NCI-H526 (cell line): ENCODE measurements around the gene BMP6.
"Not testable (repeated sequence)": the region's sequence is repeated elsewhere in the genome, so short reads cannot be mapped to it uniquely, and the experiment has no call there.

Experiments
- DNase-seq, 2 experiments: peaks; one replicate each; lab custom pipeline; 2025; lab: John Stamatoyannopoulos, UW

Gene BMP6

GRCh38 chr6:7887278-7887991 is 161.5 kb downstream of the BMP6 start:
- DNase-seq, result no peak

GRCh38 chr6:7888587-7889357 is 162.9 kb downstream of the BMP6 start:
- no peak for DNase-seq

- no peak for DNase-seq
Measured at GRCh38 chr6:7891078-7891872, 165.4 kb downstream of the BMP6 start.

GRCh38 chr6:7892367-7892766 is 166.5 kb downstream of the BMP6 start:
- DNase-seq, result not testable (repeated sequence)

- DNase-seq, result no peak
Measured at GRCh38 chr6:7893342-7893741, 167.4 kb downstream of the BMP6 start.

GRCh38 chr6:7894262-7895124 is 168.6 kb downstream of the BMP6 start:
- DNase-seq, result no peak

- DNase-seq, result no peak
Measured at GRCh38 chr6:7895125-7895423, 169.2 kb downstream of the BMP6 start.

GRCh38 chr6:7896465-7896987 is 170.6 kb downstream of the BMP6 start:
- DNase-seq, result no peak

GRCh38 chr6:7897461-7898192 is 171.7 kb downstream of the BMP6 start:
- no peak for DNase-seq

- not testable (repeated sequence) for DNase-seq
Measured at GRCh38 chr6:7898193-7898586, 172.3 kb downstream of the BMP6 start.

GRCh38 chr6:7899101-7899888 is 173.4 kb downstream of the BMP6 start:
- peak in 1 of 2 experiments; percentile 5 for DNase-seq

- no peak for DNase-seq
Measured at GRCh38 chr6:7899889-7900213, 174.0 kb downstream of the BMP6 start.

GRCh38 chr6:7900621-7901020 is 174.7 kb downstream of the BMP6 start:
- no peak for DNase-seq

- DNase-seq, result no peak
Measured at GRCh38 chr6:7901056-7901455, 175.2 kb downstream of the BMP6 start.

- DNase-seq, result no peak
Measured at GRCh38 chr6:7901780-7902179, 175.9 kb downstream of the BMP6 start.

- DNase-seq, result no peak
Measured at GRCh38 chr6:7902221-7902620, 176.3 kb downstream of the BMP6 start.

GRCh38 chr6:7902867-7903266 is 177.0 kb downstream of the BMP6 start:
- DNase-seq, result no peak

GRCh38 chr6:7903673-7904072 is 177.8 kb downstream of the BMP6 start:
- DNase-seq, result no peak

- DNase-seq, result no peak
Measured at GRCh38 chr6:7904654-7905319, 178.9 kb downstream of the BMP6 start.

- DNase-seq, result no peak
Measured at GRCh38 chr6:7905416-7905815, 179.5 kb downstream of the BMP6 start.
